GM21390 (cell line): Measurements from ENCODE around the gene USP36.
"Not testable (repeated sequence)": the region's sequence is repeated elsewhere in the genome, so short reads cannot be mapped to it uniquely, and the experiment has no call there.

Source experiments
- ATAC-seq: cut with Tn5 transposase; IDR thresholded peaks from one replicate; pipeline ENCODE4 v1.9.1; 2021; ENCODE audit not compliant: unreplicated experiment

USP36 gene

DNA sequence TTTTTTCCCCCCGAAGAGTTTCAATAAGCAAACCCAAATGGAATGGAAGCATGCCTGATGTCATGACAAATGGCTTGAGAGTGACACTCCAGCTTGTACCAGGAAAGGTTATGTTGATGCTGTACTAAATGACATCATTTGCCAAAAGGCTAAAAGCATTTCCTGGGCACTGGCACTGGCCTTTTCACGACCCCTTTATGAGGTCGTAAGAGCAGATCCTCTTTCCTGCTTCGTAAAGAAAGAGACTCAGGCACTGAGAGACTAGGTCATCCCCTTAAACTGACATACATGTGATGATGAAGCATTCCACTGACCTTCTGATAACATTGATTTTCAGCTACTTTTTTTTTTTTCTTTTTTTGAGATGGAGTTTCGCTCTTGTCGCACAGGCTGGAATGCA is 31.9 kb upstream of the USP36 start:
- ATAC-seq, result no peak

- no peak for ATAC-seq
These were observed 30.0 kb upstream of the USP36 start for GRCh38 chr17:78870621-78871020.

DNA sequence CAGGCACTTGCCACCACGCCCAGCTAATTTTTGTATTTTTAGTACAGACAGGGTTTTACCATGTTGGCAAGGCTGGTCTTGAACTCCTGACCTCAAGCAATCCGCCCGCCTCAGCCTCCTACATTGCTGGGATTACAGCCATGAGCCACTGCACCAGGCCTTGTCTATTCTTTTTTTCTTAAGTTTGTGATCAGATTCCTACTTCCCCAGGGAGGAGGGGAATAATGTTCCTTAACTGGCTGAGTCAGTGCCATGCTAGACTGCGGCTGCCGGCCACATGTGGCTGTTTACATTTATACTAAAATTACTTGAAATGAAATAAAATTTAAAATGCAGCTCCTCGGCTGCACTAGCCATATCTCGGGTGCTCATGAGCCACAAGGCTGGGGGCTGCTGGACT is 27.8 kb upstream of the USP36 start:
- ATAC-seq, result no peak

- not testable (repeated sequence) for ATAC-seq
These were observed 26.4 kb upstream of the USP36 start for GRCh38 chr17:78867046-78867445.

DNA sequence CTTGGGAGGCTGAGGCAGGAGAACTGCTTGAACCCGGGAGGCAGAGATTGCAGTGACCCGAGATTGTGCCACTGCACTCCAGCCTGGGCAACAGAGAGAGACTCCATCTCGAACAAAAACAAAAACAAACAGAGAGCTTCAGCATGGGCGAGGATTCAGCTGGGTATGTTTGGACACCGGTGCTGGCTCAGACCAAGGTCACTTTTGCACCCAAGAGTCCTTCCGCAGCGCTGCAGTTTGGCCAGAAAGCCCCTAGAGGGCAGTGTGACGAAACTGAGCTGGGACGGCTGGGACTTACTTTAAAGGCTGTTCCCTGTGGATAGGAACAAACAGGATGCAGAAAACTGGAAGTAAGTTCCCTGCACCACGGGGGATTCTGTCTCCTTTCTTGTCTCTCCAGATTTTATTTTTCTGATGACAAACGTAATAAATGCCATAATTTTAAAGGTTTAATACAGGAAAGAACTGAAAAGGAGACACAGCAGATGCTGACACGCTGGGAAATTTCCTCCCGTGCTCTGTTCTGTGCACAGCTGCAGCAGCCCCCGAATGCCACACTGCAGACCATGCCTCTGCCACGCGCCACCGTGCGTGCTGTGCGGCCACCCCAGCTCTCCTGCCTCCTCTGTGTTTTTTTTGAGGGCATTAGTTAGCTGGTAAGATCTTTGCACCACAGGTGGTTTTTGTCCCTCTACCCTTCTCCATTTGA is 25.2 kb upstream of the USP36 start:
- ATAC-seq, result no peak

- no peak for ATAC-seq
These were observed 23.5 kb upstream of the USP36 start for GRCh38 chr17:78864117-78864516.

GRCh38 chr17:78862073-78863023 is 21.7 kb upstream of the USP36 start:
- no peak for ATAC-seq

DNA sequence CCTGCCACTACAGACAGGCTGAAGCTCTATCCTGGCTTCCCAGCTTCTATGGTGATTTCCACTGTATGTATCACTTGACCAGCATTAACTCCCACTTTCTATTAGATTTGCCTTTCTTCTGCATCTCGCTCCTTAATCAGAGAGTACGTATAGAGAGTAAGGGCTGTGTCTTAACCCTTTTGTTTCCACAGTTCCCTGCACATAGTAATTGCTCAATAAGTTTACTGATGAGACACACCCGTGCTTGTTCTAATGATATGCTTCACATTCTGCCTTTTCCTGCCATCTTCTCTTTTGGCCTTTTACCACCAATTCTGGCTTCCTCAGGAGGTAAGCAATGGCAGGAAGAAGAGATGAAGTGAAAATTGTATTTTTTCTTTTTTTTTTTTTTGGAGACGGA is 20.6 kb upstream of the USP36 start:
- no peak for ATAC-seq

- ATAC-seq, result no peak
These were observed 18.4 kb upstream of the USP36 start for GRCh38 chr17:78859051-78859450.

- no peak for ATAC-seq
These were observed 16.7 kb upstream of the USP36 start for GRCh38 chr17:78857266-78857665.

DNA sequence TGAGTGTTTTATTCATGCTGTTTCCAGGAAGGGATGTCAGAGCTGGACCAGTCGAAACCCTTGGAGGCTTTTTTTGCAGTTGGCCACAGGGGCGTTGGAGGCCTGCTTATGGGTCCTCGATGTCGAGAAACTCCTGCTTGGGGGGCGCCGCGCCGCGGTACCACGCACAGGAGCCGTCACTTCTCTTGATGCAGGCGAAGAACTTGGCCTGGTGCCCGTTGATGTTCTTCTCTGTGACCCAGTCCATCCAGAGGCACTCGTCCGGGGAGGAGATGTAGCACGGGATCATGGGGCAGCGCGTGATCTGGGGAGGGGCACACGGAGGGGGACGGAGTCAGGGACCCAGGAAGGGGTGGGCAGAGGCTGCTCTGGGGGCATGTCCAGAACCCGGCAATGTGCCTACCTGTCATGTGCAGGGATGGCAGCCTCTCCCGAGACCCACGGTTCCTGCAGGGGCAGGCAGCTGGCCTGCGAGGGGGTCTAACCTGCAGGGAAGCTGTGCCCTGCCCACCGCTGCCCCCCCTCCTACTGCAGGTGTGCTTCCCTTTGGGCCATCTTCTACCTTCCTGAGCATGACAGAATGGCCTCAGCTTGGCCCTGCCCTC is 15.0 kb upstream of the USP36 start:
- no peak for ATAC-seq

DNA sequence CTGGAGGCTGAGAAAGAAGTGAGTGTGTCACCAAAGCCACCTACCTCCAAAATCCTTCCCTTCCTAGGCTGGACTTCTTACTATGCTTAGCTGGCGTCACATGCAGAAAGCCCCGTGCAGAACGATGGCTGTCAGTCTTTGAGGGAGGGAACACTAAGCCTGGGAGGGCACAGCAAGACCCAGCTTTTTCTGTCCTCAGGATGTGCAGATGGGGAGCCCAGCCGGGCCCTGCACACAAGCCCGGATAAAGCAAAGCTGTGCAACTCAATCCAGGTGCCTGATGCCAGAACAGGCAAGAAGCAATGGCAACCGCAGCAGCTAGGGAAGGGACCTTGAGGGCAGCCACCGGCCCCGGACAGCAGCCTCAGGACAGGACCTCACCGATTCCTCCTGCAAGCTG is 13.9 kb upstream of the USP36 start:
- no peak for ATAC-seq

DNA sequence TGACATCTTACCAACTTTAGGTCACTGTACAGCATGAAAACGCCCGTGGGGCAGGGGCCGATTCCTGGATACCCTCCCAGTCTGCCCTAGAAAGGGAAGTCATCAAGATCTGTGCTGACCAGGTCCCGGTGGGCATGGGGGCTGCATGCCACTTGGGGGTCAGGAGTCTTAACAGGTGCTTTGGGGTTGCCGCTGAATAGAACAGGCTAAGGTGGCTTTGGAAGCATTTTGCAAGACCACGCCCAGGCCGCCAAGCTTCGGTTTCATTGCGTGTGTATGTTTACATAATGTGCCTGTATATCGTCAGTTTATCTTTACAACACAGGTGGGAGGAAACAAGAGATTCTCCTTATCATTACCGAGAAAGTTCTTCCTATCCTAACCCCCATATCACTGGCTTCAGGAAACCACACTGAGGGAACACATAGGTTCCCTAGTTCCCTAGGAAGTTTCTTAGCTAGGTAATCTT is 13.3 kb upstream of the USP36 start:
- no peak for ATAC-seq

DNA sequence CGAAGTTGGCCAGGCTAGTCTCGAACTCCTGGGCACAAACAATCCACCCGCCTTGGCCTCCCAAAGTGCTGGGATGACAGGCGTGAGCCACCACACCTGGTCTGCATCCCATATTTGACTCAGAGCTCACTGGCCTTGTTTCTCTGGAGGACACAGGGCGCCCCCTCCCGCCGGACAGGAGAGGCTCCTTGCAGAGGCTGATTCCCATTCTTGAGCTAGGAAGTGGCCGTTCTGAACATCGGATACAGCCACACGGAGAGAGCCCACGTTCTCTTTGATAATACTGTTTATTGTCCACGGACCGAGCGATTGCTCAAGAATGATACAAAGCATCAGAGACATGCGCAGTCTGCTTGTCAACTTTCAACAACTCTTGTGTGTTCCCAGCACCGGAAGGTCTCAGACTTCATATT is 12.1 kb upstream of the USP36 start:
- ATAC-seq, result no peak

DNA sequence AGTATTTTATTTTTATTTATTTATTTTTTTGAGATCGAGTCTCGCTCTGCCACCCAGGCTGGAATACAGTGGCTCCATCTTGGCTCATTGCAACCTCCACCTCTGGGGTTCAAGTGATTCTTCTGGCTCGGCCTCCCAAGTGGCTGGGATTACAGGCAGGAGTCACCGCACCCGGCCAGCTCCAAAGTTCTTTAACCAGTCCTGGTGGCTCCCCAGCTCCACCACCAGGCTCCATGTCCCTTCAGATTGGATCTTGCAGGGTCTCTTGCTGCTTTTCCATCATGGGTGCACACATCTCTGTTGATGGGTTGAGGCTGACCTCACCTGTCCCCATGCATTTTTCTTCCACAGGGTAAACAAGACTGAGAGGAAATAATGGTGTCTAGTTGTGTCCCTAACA is 8.4 kb upstream of the USP36 start:
- ATAC-seq, result no peak

DNA sequence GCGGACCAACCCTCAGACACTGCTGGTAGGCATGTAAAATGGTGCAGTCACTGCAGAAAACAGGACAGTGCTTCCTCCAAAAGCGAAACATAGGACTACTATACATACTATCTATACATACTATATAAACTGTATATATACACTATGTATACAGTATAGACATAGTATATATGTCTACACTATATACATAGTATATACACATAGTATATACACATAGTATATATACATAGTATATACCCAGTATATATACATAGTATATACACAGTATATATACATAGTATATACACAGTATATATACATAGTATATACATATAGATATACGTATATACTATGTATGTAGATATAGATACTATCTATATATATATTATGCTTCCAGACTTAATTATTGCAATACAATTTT is 6.4 kb upstream of the USP36 start:
- ATAC-seq, result no peak

GRCh38 chr17:78844301-78845005 is 3.8 kb upstream of the USP36 start:
- no peak for ATAC-seq

- ATAC-seq, result no peak
These were observed 2.4 kb upstream of the USP36 start for GRCh38 chr17:78842881-78843565.

GRCh38 chr17:78840530-78840779 is 159 bp downstream of the USP36 start:
- ATAC-seq, result no peak

DNA sequence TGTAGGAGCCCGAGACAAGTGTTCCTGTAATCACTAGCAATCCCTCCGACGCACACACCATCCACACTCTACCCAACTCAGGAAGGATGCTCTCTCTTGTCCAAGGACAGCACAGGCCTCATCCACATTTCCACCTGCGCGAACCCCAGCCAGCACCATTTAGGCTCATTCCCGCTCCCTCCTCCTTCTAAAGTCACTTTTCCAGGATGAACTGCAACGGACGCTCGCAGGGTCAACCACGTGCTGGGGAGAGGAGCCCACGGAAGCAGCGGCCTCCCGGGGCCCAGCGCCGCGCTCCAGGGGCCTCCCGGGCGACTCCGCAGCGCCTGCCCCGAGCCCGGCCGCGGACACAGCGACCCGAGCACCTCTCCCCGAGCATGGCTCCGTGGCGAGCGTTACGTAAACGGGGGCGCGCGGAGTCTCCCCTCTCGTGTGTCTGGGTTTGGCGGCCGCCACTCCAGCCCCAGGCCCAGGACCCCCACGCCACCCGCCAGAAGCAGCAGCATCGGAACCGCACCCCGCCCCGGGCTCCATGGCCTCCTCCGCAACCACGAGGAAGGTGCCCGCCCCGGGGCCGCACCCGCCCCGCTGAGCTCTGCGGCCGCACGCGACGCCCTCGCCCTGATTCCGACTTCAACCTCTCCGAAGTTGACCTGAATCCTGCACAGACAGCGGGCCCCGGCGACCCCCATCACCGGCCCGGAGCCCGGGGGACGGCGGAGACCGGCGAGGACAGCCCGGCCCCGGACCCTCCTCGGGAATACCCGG is 668 bp downstream of the USP36 start:
- ATAC-seq, result peak; percentile 13
